Activated CD4-positive, alpha-beta T cell treated with anti-CD3 and anti-CD28 coated beads, Interleukin-2, amount 50 U/mL, for 4 hours (primary cell): ENCODE measurements around the gene CGNL1.

ENCODE experiments used
- DNase-seq, 2 experiments: peaks; one replicate each; pipeline ENCODE4 v3.0.0-alpha.2; 2020

The CGNL1 gene

GRCh38 chr15:57500256-57500655, 124.0 kb downstream of the CGNL1 start:
- DNase-seq: no peak

DNA sequence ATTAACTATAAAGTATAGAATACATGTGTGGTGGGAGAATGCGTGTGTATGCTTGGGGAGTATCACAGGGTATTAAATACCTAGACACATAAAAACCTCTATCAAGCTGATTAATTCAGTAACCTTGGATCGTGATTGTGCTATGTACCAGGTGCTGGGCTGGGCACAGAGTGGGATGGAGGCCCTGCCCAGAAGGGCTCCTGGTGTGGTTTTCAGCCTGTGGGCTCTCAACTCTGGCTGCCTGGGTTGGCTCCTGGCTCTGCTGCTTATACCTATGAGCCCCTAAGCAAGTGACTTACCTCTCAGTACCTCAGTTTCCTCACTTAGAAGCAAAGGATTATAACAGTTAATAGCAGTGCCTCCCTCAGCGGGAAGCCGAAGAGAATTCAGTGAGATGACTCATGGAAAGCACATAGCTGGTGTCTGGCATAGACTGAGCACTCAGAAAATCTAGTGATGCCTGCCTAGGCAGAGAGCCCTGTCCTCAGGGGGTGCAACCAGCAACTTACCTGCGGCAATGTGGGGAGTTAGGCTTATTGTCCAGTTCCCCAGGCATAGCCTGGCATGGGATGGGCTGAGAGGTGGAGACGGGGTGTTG, 124.8 kb downstream of the CGNL1 start:
- no peak for DNase-seq

- no peak for DNase-seq
Observed at GRCh38 chr15:57502116-57502515, 125.8 kb downstream of the CGNL1 start.

GRCh38 chr15:57503051-57503702, 126.9 kb downstream of the CGNL1 start:
- DNase-seq: no peak

DNA sequence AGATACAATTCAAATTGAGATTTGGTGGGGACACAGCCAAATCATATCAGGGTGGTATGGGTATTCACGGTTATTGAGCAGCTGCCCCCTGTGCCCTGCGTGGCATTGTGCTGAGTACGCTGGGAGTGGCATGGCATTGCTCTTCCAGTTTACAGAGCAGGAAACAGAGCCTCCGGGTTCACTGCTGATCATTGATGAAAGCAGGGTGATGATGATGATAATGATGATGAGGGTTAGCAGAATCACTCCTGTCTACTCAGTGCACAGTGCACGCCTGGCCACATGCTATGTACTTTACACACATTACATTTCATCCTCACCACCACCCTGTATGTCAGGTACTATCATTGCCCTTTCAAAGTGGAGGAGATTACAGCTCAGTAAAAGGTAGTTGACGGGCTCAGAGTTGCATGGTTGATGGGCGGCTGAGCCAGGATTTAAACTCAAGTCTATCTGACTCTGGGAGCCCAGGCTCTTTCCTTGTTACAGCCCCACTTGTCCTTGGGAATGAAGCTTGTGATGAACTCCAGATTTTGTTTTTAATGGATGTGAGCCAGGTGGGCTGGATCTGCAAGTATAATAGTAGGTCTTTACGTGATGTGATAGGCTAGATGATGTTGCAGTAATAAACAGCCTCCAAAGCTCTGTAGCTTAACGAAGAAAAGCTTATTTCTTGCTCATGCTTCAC, 127.8 kb downstream of the CGNL1 start:
- DNase-seq: no peak

DNA sequence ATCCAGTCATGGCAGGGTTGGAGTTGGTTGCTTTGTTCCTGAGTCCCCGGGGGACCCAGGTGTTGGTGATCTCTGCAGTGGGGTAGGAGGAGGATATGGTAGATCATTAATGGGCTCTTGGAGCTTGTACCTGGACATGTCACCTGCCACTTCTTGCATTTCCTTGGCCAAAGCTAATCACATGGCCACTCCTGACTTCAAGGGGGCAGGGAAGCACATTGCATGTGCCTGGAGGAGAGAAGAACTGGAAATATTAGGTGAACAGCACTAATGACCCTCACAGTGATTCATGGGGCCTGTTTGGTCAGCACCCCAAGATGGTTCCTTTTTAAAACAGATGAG, 128.3 kb downstream of the CGNL1 start:
- no peak for DNase-seq

GRCh38 chr15:57505056-57505715, 128.9 kb downstream of the CGNL1 start:
- DNase-seq: no peak

DNA sequence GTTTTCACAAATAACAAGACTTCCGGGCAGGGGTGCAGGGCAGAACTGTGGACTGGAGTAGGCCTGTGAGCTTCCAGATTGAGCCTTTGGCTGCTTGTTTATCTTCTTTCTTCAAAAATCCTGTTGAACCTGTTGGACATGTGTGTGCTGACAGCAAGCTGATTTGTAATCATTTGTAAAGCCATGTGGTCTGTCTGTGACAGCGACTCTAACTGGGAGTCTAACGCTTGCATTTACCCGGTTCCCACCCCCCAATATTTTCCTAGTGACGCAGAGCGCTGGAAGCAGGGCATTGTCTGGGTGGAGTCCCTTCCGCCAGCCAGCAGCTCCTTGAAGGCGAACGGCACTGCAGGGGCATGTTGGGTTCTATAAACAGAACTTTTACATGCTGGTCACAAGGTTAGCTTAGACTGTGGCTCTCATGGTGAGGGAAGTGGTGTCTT, 129.7 kb downstream of the CGNL1 start:
- no peak for DNase-seq

GRCh38 chr15:57506422-57506821, 130.1 kb downstream of the CGNL1 start:
- DNase-seq: no peak

DNA sequence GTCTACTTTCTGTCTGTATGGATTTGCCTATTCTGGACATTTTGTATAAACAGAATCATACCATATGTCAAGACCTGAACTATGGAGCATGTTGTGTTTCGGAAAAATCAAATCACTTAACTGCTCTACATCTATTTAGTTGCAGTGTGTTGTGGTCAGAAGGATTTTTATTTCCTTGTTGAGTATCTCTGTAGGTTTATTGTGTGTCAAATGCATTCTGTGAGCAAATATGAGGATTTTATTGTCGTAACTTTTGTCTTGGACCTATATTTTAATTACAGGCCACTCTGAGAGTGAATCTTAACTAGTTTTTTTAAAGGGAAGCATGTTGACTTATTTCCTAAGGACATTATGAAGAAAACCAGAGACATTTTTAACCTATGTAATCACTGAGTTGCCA, 130.8 kb downstream of the CGNL1 start:
- DNase-seq: no peak

- no peak for DNase-seq
Observed at GRCh38 chr15:57509126-57509525, 132.8 kb downstream of the CGNL1 start.

- no peak for DNase-seq
Observed at GRCh38 chr15:57509965-57510364, 133.7 kb downstream of the CGNL1 start.

DNA sequence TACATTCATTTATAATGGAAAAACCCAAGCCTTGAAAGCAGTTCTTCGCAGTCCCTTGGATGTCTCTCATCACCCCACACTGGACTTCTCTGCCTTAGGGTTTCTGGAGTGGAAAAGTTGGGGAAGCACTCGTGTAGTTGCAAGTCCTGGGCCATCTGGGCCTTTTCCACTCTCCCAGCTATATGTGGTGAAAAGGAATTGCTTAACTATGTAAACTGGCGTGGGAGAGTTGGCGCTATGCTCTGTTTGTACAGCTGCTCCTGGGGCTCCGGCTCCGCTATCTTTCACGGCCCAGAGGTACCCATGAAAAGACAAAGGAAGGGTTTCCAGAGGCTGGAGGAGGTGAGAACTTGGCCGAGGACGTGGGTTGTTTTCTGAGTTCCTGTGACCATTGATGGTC, 134.3 kb downstream of the CGNL1 start:
- no peak for DNase-seq

GRCh38 chr15:57516327-57517029, 140.2 kb downstream of the CGNL1 start:
- no peak for DNase-seq

GRCh38 chr15:57517030-57517671, 140.8 kb downstream of the CGNL1 start:
- no peak for DNase-seq

DNA sequence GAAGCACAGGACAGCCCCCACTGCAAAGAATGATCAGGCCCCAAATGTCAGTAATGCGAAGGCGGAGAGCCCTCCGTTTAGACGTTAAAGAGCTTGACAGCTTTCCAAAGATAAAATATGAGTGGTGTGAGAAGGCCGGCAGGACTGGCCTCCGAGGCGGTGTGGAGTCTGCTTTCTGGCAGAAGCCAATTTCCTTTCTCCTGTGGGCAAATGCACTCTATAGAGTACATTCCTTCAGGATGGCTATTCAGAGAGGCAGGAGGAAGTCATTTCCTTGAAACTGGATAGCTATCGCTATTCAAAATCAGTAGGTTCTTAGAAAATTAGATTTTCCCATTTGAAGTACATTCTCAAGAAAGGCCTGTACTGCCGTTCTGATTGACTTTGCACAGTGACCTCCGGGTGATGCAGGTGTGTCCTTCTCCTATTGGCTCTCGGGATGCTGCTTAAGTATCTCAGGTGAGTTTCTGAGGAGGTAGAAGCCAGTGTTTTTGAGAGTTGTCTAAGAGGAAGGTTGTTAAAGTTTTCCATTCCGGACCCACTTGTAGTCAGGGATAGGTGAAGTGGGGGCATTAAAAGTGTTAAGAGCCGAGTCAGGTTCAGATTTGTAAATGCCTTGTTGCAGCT, 142.6 kb downstream of the CGNL1 start:
- DNase-seq: no peak

DNA sequence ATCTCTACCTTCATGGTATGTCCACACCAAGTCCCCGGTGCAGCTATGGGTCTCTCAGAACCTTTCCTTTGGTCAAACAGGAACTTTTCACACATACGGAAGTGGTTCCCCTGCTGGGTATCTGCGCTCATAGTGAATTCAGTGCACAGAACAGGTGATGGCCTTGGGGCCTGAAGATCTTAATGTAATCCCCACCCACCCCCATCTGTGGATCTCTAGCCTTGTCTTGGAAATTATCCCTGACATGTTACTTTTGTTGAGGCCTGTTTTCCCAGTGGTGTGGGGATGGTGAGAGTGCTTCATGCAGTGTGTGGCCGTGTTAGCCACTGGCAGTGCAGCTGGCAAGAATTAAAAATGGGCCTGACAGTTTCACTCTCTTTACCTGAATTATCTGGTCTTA, 143.5 kb downstream of the CGNL1 start:
- no peak for DNase-seq

DNA sequence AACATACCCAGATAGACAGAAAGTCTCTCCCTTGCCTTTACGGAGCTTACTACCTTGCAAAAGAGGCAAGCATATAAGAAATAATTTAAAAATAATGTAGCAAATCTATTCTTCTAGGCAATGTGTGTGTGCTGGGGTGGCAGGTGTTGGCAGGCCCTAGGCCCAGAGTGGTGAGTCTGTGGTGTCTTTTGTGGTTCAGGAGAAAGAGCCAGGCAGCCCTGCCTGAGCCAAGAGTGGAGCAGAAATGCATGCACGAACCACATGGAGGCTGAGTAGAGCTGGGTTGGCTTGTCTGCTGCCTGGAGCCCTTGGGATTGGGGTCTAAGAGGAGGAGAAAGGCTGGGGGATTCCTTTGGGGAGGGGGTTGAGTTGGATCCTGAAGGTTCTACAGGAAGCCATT, 145.2 kb downstream of the CGNL1 start:
- DNase-seq: no peak

- no peak for DNase-seq
Observed at GRCh38 chr15:57522148-57522547, 145.8 kb downstream of the CGNL1 start.

- no peak for DNase-seq
Observed at GRCh38 chr15:57525581-57525980, 149.3 kb downstream of the CGNL1 start.

DNA sequence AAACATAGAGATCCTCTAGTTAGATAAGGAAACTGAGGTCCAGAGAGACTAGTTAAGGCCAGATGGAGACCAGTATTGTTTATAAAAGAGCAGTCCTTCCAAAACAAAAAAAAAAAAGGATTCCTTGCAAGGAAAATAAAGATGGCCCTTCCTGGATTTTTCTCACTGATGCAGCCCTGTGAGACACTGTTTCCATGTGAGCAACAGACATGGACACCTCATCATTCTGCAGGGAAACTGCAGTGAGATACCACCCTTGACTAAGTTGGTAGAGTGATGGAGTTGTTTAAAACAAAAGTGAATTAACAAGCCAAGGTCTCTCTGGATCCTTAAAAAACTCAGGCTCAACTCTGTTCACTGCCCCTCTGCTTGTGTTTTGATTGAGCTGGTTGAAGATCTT, 149.8 kb downstream of the CGNL1 start:
- no peak for DNase-seq

DNA sequence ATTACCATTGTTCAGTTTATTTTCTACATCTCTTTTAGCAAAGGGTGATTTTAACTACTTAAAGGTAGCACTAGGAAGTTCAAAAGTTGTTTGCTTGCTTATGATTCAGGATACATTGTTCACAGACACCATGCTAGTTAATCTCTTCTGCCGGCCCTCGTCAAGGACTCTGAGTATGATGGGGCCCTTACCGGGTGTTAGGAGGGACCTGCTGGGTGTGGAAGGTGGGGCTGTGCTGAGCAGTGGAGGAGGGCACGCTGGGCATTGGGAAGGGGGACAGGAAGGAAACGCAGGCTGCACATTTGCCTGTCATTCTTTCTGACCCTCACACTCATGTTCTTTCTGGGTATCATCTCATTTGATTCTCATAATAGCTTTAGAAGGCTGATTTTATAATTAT, 150.3 kb downstream of the CGNL1 start:
- no peak for DNase-seq
